Esophagus squamous epithelium (tissue), 5 donors: ENCODE data around the gene PDE7B. TPM values are rescaled to one million over a fixed set of nuclear protein-coding genes. Genes with fewer than 3 reads are reported as not detected.

Source experiments
- DNase-seq: peaks from one replicate; lab custom pipeline; 2025; lab: John Stamatoyannopoulos, UW
- H3K27ac ChIP-seq, 4 donors: fragments of 200-600 bp; sonication (generic); one replicate each; pipeline ENCODE4 v1.5.1; 2016 to 2019; ENCODE audit warnings: mild to moderate bottlenecking in 1 of 4
- H3K27me3 ChIP-seq, 4 donors: fragments of 200-600 bp; sonication (generic); 1 replicate in 3 of 4; 2 replicates in 1 of 4; pipeline versions ENCODE4 v1.5.1 to v1.6.0; 2017 to 2021; ENCODE audit warnings: antibody characterized with exemption in 1 of 4
- H3K36me3 ChIP-seq, 3 donors: fragments of 200-600 bp; sonication (generic); one replicate each; pipeline ENCODE4 v1.5.1; 2016 to 2019
- H3K4me1 ChIP-seq, 3 donors: fragments of 200-600 bp; sonication (generic); one replicate each; pipeline ENCODE4 v1.5.1; 2017 to 2019
- H3K4me3 ChIP-seq, 4 donors: fragments of 200-600 bp; sonication (generic); 1 replicate in 3 of 4; 2 replicates in 1 of 4; pipeline ENCODE4 v1.5.1; 2016 to 2019; ENCODE audit warnings: mild to moderate bottlenecking in 2 of 4, moderate library complexity in 1 of 4
- H3K9me3 ChIP-seq, 3 donors: fragments of 200-600 bp; sonication (generic); one replicate each; pipeline ENCODE4 v1.5.1; 2016 to 2019
- CTCF ChIP-seq, 6 experiments: fragments of 450-650 bp in 4 of 6; fragments of 200-600 bp in 2 of 6; sonication (generic) in 2 of 6; IDR thresholded peaks; one replicate each; pipeline ENCODE4 v1.5.1; 2016 to 2019; ENCODE audit warnings: antibody characterized with exemption in 6 of 6, mild to moderate bottlenecking in 4 of 6, moderate library complexity in 4 of 6
- POLR2A ChIP-seq, 4 donors: fragments of 450-650 bp; IDR thresholded peaks; one replicate each; pipeline ENCODE4 v1.6.1; 2017; ENCODE audit warnings: antibody characterized with exemption in 4 of 4, mild to moderate bottlenecking in 4 of 4, moderate library complexity in 3 of 4
- WGBS, 2 donors: methylation state at CpG; one replicate each; pipeline ENCODE4 v1.1.5; 2018; 5-methylcytosine and 5-hydroxymethylcytosine counted together
- intact Hi-C: fragments of 100-400 bp; cut with DNase I; formaldehyde crosslinking; loops from one replicate; pipeline ENCODE4 v1.15.0; 2022
- total RNA-seq, 4 donors: library from RNA; depleted of rRNA; stranded (reverse); fragments of >200 nt; gene quantifications; one replicate each; pipeline ENCODE4 v1.1.0, GENCODE V29; 2016
- donor health status: DM: yes; HTN: yes; CAD: no.

The PDE7B gene
- total RNA-seq, 4 donors from 2014 or later = 0.08 to 6.1 (median 0.47) TPM

GRCh38 chr6:136180704-136181511 lies 329.4 kb downstream of the PDE7B start:
- Histone ChIP-seq H3K4me1 (peaks cover 0 to 6% (median 5%) of the 10 kb centered on the region in 3 donors), H3K27ac (no peak overlapping the region), H3K27me3 (no peaks in the 10 kb centered on the region), H3K4me3 (no peak overlapping the region), H3K36me3 (no peaks in the 10 kb centered on the region), H3K9me3 (no peaks in the 10 kb centered on the region)
- no peak for DNase-seq
- 70 to 75% methylated on average over 4 of the region's 4 CpGs for WGBS, 2 donors
- TF ChIP-seq POLR2A (IDR thresholded peaks at IDR 0.05) (no peak), CTCF (IDR thresholded peaks at IDR 0.05) (no peak)
- intact Hi-C loops = no loop called here

GRCh38 chr6:136181512-136181833 lies 330.0 kb downstream of the PDE7B start:
- H3K9me3 ChIP-seq = no peaks in the 10 kb centered on the region
- H3K27me3 ChIP-seq = no peaks in the 10 kb centered on the region
- H3K4me1 ChIP-seq = peaks cover 0 to 6% (median 5%) of the 10 kb centered on the region in 3 donors
- 65 to 71% methylated on average over 1 of the region's 1 CpG for WGBS, 2 donors
- TF ChIP-seq POLR2A (IDR thresholded peaks at IDR 0.05) = no peak
- intact Hi-C loops = no loop called here
- DNase-seq = no peak
- H3K27ac ChIP-seq = no peak overlapping the region
- H3K4me3 ChIP-seq = no peak overlapping the region
- H3K36me3 ChIP-seq = no peaks in the 10 kb centered on the region

GRCh38 chr6:136181861-136182260 lies 330.4 kb downstream of the PDE7B start:
- no peak overlapping the region for H3K27ac ChIP-seq
- no peak for DNase-seq
- intact Hi-C loops = no loop called here
- TF ChIP-seq CTCF (IDR thresholded peaks at IDR 0.05) (no peak), POLR2A (IDR thresholded peaks at IDR 0.05) (no peak)
- WGBS, 2 donors = 60 to 64% methylated on average over 1 of the region's 1 CpG
- peaks cover 0 to 6% (median 5%) of the 10 kb centered on the region in 3 donors for H3K4me1 ChIP-seq
- no peaks in the 10 kb centered on the region for H3K27me3 ChIP-seq
- no peaks in the 10 kb centered on the region for H3K9me3 ChIP-seq
- no peaks in the 10 kb centered on the region for H3K36me3 ChIP-seq
- no peak overlapping the region for H3K4me3 ChIP-seq

GRCh38 chr6:136184738-136185137 lies 333.2 kb downstream of the PDE7B start:
- WGBS, 2 donors = 45 to 56% methylated on average over 1 of the region's 1 CpG
- H3K36me3 ChIP-seq = peaks cover 0 to 7% (median 0%) of the 10 kb centered on the region in 3 donors
- intact Hi-C loops = no loop called here
- no peaks in the 10 kb centered on the region for H3K9me3 ChIP-seq
- no peak for TF ChIP-seq CTCF (IDR thresholded peaks at IDR 0.05)
- TF ChIP-seq POLR2A (IDR thresholded peaks at IDR 0.05) = no peak
- no peaks in the 10 kb centered on the region for H3K27me3 ChIP-seq
- H3K4me1 ChIP-seq = peaks cover 0 to 6% (median 5%) of the 10 kb centered on the region in 3 donors
- DNase-seq = no peak
- H3K4me3 ChIP-seq = no peak overlapping the region
- no peak overlapping the region for H3K27ac ChIP-seq

GRCh38 chr6:136186363-136186762 lies 334.9 kb downstream of the PDE7B start:
- no peak for DNase-seq
- TF ChIP-seq CTCF (IDR thresholded peaks at IDR 0.05) = no peak
- no peak for TF ChIP-seq POLR2A (IDR thresholded peaks at IDR 0.05)
- Histone ChIP-seq H3K27me3 (no peaks in the 10 kb centered on the region), H3K4me3 (no peak overlapping the region), H3K9me3 (no peaks in the 10 kb centered on the region), H3K27ac (no peak overlapping the region), H3K4me1 (no peaks in the 10 kb centered on the region), H3K36me3 (peaks cover 0 to 9% (median 0%) of the 10 kb centered on the region in 3 donors)
- 80 to 82% methylated on average over 1 of the region's 1 CpG for WGBS, 2 donors
- intact Hi-C loops = no loop called here
